Measurements from ENCODE around the gene MXD1. TPM values are rescaled to one million over a fixed set of nuclear protein-coding genes. Genes with fewer than 3 reads are reported as not detected.

Gene MXD1
- polyA plus RNA-seq, 1 donor (not counting 4 experiments of a cell fraction or from before 2014, with no cell fraction given), result 15.9 TPM

DNA sequence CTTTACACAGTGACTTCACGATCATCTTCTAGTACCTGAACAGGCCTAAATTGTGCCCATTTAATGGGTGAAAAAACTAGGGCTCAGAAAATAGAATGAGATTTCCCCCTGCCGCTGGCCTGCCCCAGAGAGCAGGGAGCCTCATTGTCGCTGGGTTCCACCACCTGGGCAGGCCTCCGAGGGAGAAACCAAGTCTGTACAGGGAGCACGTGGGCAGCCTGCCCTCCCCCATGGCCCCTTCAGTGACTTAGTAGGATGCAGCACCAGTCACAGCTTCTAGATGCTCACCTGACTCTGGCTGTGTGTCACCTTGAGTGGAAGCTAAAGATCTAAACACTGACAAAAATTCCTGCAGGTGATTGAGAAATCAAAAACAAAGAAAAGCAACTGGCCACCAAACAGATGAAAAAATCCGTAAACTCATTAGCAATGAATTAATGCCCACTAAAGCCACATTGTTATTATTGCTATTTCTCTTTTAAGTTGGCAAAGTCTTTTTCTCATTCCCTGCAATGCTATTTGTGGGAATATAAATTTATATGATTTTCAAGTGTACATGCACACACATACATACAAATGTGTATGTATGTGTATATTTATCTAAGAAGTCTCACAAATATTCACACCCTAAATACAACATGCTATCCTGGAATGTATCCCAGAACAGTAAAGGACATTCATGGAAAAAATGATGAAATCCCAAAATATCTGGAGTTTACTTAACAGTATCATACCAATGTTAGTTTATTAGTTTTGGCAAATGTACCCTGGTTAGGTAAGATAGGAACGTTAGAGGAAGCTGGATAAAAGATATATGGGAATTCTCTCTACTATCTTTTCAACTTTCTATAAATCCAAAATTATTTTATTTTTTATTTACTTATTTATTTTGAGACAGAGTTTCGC is 65.2 kb downstream of the MXD1 start:
- FAIRE-seq, result no peak
- H3K4me2 ChIP-seq (ENCODE audit: control insufficient read depth, extremely low read depth, insufficient read depth, low read depth, low read length), result no peak overlapping the region
- no peak for DNase-seq (ENCODE audit: low read depth, low spot score)
- H3K27ac ChIP-seq (ENCODE audit: control insufficient read depth, insufficient read depth, low read length), result no peak overlapping the region
- H3K4me3 ChIP-seq (ENCODE audit: control insufficient read depth in 2 of 3, extremely low read depth in 1 of 3, insufficient read depth in 2 of 3, low read depth in 1 of 3, low read length in 3 of 3), result no peak overlapping the region
- no peak overlapping the region for H3K9ac ChIP-seq (ENCODE audit: control insufficient read depth, extremely low read depth, insufficient read depth, low read length)
- no peaks in the 10 kb centered on the region for H3K9me3 ChIP-seq (ENCODE audit: control insufficient read depth, low read depth, low read length)
- H3K4me1 ChIP-seq (ENCODE audit: control insufficient read depth, extremely low read depth, insufficient read depth, low read length), result peaks cover 8% of the 10 kb centered on the region
- TF ChIP-seq EZH2 (IDR thresholded peaks at IDR 0.05; ENCODE audit: low read length), result no peak
- TF ChIP-seq, protein P1, sequence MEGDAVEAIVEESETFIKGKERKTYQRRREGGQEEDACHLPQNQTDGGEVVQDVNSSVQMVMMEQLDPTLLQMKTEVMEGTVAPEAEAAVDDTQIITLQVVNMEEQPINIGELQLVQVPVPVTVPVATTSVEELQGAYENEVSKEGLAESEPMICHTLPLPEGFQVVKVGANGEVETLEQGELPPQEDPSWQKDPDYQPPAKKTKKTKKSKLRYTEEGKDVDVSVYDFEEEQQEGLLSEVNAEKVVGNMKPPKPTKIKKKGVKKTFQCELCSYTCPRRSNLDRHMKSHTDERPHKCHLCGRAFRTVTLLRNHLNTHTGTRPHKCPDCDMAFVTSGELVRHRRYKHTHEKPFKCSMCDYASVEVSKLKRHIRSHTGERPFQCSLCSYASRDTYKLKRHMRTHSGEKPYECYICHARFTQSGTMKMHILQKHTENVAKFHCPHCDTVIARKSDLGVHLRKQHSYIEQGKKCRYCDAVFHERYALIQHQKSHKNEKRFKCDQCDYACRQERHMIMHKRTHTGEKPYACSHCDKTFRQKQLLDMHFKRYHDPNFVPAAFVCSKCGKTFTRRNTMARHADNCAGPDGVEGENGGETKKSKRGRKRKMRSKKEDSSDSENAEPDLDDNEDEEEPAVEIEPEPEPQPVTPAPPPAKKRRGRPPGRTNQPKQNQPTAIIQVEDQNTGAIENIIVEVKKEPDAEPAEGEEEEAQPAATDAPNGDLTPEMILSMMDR (optimal IDR thresholded peaks at IDR 0.05 in 1 of 3, IDR thresholded peaks at IDR 0.05 in 1 of 3, conservative IDR thresholded peaks at IDR 0.05 in 1 of 3; ENCODE audit: extremely low read depth in 1 of 3, insufficient read depth in 2 of 3, low read length in 3 of 3), result no peak
- no peaks in the 10 kb centered on the region for H4K20me1 ChIP-seq (ENCODE audit: control insufficient read depth, extremely low read depth, insufficient read depth, low read length)
- dilution Hi-C loops (cut with MboI; ENCODE audit: extremely low pct_ligation_motif_present, low sequenced_read_pairs), result no loop called here
- no peaks in the 10 kb centered on the region for H3K79me2 ChIP-seq (ENCODE audit: control insufficient read depth, insufficient read depth, low read length)
- no peak overlapping the region for H2AFZ ChIP-seq (ENCODE audit: control insufficient read depth, low read length)
- H3K9me1 ChIP-seq (ENCODE audit: control insufficient read depth, extremely low read depth, insufficient read depth, low read length), result peaks cover under 1% of the 10 kb centered on the region
- no peaks in the 10 kb centered on the region for H3K36me3 ChIP-seq (ENCODE audit: control insufficient read depth in 2 of 2, extremely low read depth in 1 of 2, insufficient read depth in 2 of 2, low read length in 2 of 2)
- H3K27me3 ChIP-seq (ENCODE audit: control insufficient read depth, extremely low read depth, insufficient read depth, low read length), result no peaks in the 10 kb centered on the region

- dilution Hi-C loops (cut with MboI; ENCODE audit: extremely low pct_ligation_motif_present, low sequenced_read_pairs), result no loop called here
- Histone ChIP-seq H3K9ac (ENCODE audit: control insufficient read depth, extremely low read depth, insufficient read depth, low read length) (no peak overlapping the region), H3K27me3 (ENCODE audit: control insufficient read depth, extremely low read depth, insufficient read depth, low read length) (no peaks in the 10 kb centered on the region), H3K79me2 (ENCODE audit: control insufficient read depth, insufficient read depth, low read length) (no peaks in the 10 kb centered on the region), H3K9me1 (ENCODE audit: control insufficient read depth, extremely low read depth, insufficient read depth, low read length) (no peaks in the 10 kb centered on the region), H3K9me3 (ENCODE audit: control insufficient read depth, low read depth, low read length) (no peaks in the 10 kb centered on the region), H3K27ac (ENCODE audit: control insufficient read depth, insufficient read depth, low read length) (no peak overlapping the region), H3K4me2 (ENCODE audit: control insufficient read depth, extremely low read depth, insufficient read depth, low read depth, low read length) (no peak overlapping the region), H4K20me1 (ENCODE audit: control insufficient read depth, extremely low read depth, insufficient read depth, low read length) (no peaks in the 10 kb centered on the region), H3K36me3 (ENCODE audit: control insufficient read depth in 2 of 2, extremely low read depth in 1 of 2, insufficient read depth in 2 of 2, low read length in 2 of 2) (no peaks in the 10 kb centered on the region), H3K4me3 (ENCODE audit: control insufficient read depth in 2 of 3, extremely low read depth in 1 of 3, insufficient read depth in 2 of 3, low read depth in 1 of 3, low read length in 3 of 3) (no peak overlapping the region), H3K4me1 (ENCODE audit: control insufficient read depth, extremely low read depth, insufficient read depth, low read length) (peaks cover 4% of the 10 kb centered on the region), H2AFZ (ENCODE audit: control insufficient read depth, low read length) (no peak overlapping the region)
- FAIRE-seq (no peak), DNase-seq (ENCODE audit: low read depth, low spot score) (no peak)
- TF ChIP-seq, protein P1 (optimal IDR thresholded peaks at IDR 0.05 in 1 of 3, IDR thresholded peaks at IDR 0.05 in 1 of 3, conservative IDR thresholded peaks at IDR 0.05 in 1 of 3; ENCODE audit: extremely low read depth in 1 of 3, insufficient read depth in 2 of 3, low read length in 3 of 3), result no peak
- no peak for TF ChIP-seq EZH2 (IDR thresholded peaks at IDR 0.05; ENCODE audit: low read length)
Measured at GRCh38 chr2:69983392-69983966, 68.6 kb downstream of the MXD1 start.

Data from keratinocyte (primary cell).